ENCODE results near the gene SPPL3.

DNA sequence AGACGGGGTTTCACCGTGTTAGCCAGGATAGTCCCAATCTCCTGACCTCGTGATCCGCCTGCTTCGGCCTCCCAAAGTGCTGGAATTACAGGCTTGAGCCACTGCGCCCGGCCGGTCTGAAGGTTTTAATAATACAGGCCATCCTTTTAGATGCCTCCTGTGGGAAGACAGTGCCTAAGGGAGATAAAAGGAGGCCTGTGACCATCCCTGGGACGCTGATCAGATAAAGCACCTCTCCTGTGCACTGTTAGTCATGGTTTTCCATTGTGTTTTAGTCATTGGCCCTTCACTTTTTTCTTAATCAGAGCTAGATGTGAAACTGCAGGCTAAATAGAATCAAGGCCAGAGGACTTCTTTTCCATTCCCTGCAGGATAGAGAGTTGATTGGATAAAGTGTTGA, 186.1 kb downstream of the SPPL3 start:
- TF ChIP-seq POLR2AphosphoS5 (IDR thresholded peaks at IDR 0.05; ENCODE audit: borderline replicate concordance, low read depth, low read length) (no peak), EZH2 (IDR thresholded peaks at IDR 0.05) (no peak)

Measured in SK-N-MC (cell line).